NOMO-1 treated with DMSO at 0.1 percent for 48 hours (cell line): Measurements from ENCODE around the gene PODXL2.

Experiments
- DNase-seq: peaks from one replicate; lab custom pipeline; 2025; ENCODE audit not compliant: unreplicated experiment; lab: John Stamatoyannopoulos, UW

Gene PODXL2

GRCh38 chr3:127719369-127719768 is 90.4 kb downstream of the PODXL2 start:
- DNase-seq, result no peak

- no peak for DNase-seq
Measured at GRCh38 chr3:127720161-127720823, 91.3 kb downstream of the PODXL2 start.

- no peak for DNase-seq
Measured at GRCh38 chr3:127720985-127721935, 92.3 kb downstream of the PODXL2 start.

GRCh38 chr3:127722091-127722784 is 93.3 kb downstream of the PODXL2 start:
- DNase-seq, result no peak
